GM12892 (cell line): ENCODE results near the gene GRID1.

Experiments
- POLR2A ChIP-seq: IDR thresholded peaks from 2 replicates; pipeline ENCODE4 v1.6.1; 2011; ENCODE audit warnings: low read depth, low read length, control low read depth
- TAF1 ChIP-seq: IDR thresholded peaks from 2 replicates; pipeline ENCODE4 v1.6.1; 2011; ENCODE audit warnings: low read depth, mild to moderate bottlenecking, control low read depth, low read length, borderline replicate concordance

- no peak for TF ChIP-seq TAF1
- no peak for TF ChIP-seq POLR2A
Measured at GRCh38 chr10:85679061-85679460, 687.5 kb downstream of the GRID1 start.
